ENCODE measurements around the gene PICALM. TPM values are rescaled to one million over a fixed set of nuclear protein-coding genes. Genes with fewer than 3 reads are reported as not detected.

Gene PICALM
- total and polyA plus RNA-seq, 10 of the 15 experiments (the other 5 are each of a cell fraction or from before 2014, with no cell fraction given) = 4.3 to 150 (median 41.8) TPM

DNA sequence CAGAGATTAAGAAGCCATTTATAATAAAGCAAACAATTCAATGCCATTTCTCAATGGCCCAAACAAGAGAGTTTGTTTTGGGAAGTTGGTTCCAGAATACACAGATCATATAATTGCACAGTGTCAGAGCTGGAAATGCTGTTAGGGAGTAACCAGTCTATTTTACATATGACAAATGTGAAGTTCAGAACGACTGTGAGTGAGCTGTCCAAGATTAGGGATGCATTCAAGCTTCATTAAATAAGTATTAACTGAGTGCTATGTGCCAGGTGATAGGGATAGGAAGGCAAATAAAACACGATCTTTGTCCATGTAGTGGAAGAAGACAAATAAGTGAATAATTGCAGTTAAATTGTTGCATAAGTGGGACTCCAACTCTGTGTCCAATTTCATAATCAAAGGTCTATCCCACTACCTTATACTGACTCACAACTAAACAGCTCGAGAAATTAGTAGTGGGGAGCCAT lies 33.1 kb upstream of the PICALM start:
- RAD21 ChIA-PET (ENCODE audit: unreplicated experiment) = interaction anchor here (1.3 to 1.5 kb wide), 2 partner anchors 32 to 61 kb away, joined by 3 to 5 read pairs; partner anchors contain the start of gene PICALM
- Histone ChIP-seq H3K4me1 (ENCODE audit: control insufficient read depth, insufficient read depth, low read length) (no peaks in the 10 kb centered on the region), H3K27me3 (replicated peaks in 1 of 2; ENCODE audit: control insufficient read depth in 2 of 2, insufficient read depth in 2 of 2, low read length in 1 of 2) (no peaks in the 10 kb centered on the region), H3K4me3 (no peak overlapping the region), H4K20me1 (ENCODE audit: control insufficient read depth, insufficient read depth) (no peaks in the 10 kb centered on the region), H3K9ac (ENCODE audit: control insufficient read depth, insufficient read depth, low read length) (no peak overlapping the region), H3K4me2 (ENCODE audit: control insufficient read depth, insufficient read depth) (no peak overlapping the region), H3K79me2 (ENCODE audit: control insufficient read depth, insufficient read depth, low read length) (no peaks in the 10 kb centered on the region), H3K27ac (ENCODE audit: control insufficient read depth, insufficient read depth) (no peak overlapping the region), H2AFZ (ENCODE audit: control insufficient read depth, low read depth, low read length) (no peak overlapping the region), H3K36me3 (ENCODE audit: control insufficient read depth in 2 of 2, insufficient read depth in 2 of 2, low read length in 1 of 2) (no peaks in the 10 kb centered on the region), H3K9me3 (replicated peaks; ENCODE audit: control insufficient read depth, insufficient read depth, low read length) (no peaks in the 10 kb centered on the region)
- 11% methylated on average over 3 of the region's 3 CpGs for WGBS (ENCODE audit: insufficient coverage, insufficient replicate concordance, low lambda C conversion rate, missing lambda C conversion rate)
- intact Hi-C loops (cut with micrococcal nuclease; ENCODE audit: unreplicated experiment) = no loop called here
- ATAC-seq (no peak), DNase-seq (ENCODE audit: low read depth, low spot score) (no peak), FAIRE-seq (no peak)
- SMC1A ChIA-PET (ENCODE audit: uncharacterized antibody, unreplicated experiment) = interaction anchor here (1.1 to 1.8 kb wide), 5 partner anchors 14 to 61 kb away, joined by 3 to 8 read pairs (median 5); no protein-coding TSS in a partner anchor
- BruUV-seq (replicated peaks) = no TSS peak
- TF ChIP-seq ZNF384 (IDR thresholded peaks at IDR 0.05; ENCODE audit: borderline replicate concordance, low read depth, low read length) (no peak), TCF12 (IDR thresholded peaks at IDR 0.05; ENCODE audit: low read depth, low read length) (no peak), SMARCA5 (IDR thresholded peaks at IDR 0.05) (no peak), ATF7 (IDR thresholded peaks at IDR 0.05; ENCODE audit: low read depth) (no peak), SUZ12 (IDR thresholded peaks at IDR 0.05; ENCODE audit: unreplicated experiment) (no peak), SMC3 (IDR thresholded peaks at IDR 0.05; ENCODE audit: borderline replicate concordance, low read length) (no peak), GATAD2B (conservative IDR thresholded peaks at IDR 0.05; ENCODE audit: low read depth) (no peak), EGR1 (IDR thresholded peaks at IDR 0.05; ENCODE audit: borderline replicate concordance in 1 of 2, low read depth in 2 of 2, low read length in 2 of 2) (no peak)
- TF ChIP-seq, protein P1, sequence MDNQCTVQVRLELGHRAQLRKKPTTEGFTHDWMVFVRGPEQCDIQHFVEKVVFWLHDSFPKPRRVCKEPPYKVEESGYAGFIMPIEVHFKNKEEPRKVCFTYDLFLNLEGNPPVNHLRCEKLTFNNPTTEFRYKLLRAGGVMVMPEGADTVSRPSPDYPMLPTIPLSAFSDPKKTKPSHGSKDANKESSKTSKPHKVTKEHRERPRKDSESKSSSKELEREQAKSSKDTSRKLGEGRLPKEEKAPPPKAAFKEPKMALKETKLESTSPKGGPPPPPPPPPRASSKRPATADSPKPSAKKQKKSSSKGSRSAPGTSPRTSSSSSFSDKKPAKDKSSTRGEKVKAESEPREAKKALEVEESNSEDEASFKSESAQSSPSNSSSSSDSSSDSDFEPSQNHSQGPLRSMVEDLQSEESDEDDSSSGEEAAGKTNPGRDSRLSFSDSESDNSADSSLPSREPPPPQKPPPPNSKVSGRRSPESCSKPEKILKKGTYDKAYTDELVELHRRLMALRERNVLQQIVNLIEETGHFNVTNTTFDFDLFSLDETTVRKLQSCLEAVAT (IDR thresholded peaks at IDR 0.05) = no peak
- TF ChIP-seq, protein P2, sequence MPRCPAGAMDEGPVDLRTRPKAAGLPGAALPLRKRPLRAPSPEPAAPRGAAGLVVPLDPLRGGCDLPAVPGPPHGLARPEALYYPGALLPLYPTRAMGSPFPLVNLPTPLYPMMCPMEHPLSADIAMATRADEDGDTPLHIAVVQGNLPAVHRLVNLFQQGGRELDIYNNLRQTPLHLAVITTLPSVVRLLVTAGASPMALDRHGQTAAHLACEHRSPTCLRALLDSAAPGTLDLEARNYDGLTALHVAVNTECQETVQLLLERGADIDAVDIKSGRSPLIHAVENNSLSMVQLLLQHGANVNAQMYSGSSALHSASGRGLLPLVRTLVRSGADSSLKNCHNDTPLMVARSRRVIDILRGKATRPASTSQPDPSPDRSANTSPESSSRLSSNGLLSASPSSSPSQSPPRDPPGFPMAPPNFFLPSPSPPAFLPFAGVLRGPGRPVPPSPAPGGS (IDR thresholded peaks at IDR 0.05; ENCODE audit: borderline replicate concordance, insufficient read depth, low read depth, low read length, poor library complexity, severe bottlenecking) = no peak
- TF ChIP-seq, protein P3, sequence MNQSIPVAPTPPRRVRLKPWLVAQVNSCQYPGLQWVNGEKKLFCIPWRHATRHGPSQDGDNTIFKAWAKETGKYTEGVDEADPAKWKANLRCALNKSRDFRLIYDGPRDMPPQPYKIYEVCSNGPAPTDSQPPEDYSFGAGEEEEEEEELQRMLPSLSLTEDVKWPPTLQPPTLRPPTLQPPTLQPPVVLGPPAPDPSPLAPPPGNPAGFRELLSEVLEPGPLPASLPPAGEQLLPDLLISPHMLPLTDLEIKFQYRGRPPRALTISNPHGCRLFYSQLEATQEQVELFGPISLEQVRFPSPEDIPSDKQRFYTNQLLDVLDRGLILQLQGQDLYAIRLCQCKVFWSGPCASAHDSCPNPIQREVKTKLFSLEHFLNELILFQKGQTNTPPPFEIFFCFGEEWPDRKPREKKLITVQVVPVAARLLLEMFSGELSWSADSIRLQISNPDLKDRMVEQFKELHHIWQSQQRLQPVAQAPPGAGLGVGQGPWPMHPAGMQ (IDR thresholded peaks at IDR 0.05; ENCODE audit: borderline replicate concordance) = no peak
- TF ChIP-seq, protein P4, sequence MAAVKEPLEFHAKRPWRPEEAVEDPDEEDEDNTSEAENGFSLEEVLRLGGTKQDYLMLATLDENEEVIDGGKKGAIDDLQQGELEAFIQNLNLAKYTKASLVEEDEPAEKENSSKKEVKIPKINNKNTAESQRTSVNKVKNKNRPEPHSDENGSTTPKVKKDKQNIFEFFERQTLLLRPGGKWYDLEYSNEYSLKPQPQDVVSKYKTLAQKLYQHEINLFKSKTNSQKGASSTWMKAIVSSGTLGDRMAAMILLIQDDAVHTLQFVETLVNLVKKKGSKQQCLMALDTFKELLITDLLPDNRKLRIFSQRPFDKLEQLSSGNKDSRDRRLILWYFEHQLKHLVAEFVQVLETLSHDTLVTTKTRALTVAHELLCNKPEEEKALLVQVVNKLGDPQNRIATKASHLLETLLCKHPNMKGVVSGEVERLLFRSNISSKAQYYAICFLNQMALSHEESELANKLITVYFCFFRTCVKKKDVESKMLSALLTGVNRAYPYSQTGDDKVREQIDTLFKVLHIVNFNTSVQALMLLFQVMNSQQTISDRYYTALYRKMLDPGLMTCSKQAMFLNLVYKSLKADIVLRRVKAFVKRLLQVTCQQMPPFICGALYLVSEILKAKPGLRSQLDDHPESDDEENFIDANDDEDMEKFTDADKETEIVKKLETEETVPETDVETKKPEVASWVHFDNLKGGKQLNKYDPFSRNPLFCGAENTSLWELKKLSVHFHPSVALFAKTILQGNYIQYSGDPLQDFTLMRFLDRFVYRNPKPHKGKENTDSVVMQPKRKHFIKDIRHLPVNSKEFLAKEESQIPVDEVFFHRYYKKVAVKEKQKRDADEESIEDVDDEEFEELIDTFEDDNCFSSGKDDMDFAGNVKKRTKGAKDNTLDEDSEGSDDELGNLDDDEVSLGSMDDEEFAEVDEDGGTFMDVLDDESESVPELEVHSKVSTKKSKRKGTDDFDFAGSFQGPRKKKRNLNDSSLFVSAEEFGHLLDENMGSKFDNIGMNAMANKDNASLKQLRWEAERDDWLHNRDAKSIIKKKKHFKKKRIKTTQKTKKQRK (IDR thresholded peaks at IDR 0.05; ENCODE audit: low read depth, low read length) = no peak
- TF ChIP-seq, protein P5, sequence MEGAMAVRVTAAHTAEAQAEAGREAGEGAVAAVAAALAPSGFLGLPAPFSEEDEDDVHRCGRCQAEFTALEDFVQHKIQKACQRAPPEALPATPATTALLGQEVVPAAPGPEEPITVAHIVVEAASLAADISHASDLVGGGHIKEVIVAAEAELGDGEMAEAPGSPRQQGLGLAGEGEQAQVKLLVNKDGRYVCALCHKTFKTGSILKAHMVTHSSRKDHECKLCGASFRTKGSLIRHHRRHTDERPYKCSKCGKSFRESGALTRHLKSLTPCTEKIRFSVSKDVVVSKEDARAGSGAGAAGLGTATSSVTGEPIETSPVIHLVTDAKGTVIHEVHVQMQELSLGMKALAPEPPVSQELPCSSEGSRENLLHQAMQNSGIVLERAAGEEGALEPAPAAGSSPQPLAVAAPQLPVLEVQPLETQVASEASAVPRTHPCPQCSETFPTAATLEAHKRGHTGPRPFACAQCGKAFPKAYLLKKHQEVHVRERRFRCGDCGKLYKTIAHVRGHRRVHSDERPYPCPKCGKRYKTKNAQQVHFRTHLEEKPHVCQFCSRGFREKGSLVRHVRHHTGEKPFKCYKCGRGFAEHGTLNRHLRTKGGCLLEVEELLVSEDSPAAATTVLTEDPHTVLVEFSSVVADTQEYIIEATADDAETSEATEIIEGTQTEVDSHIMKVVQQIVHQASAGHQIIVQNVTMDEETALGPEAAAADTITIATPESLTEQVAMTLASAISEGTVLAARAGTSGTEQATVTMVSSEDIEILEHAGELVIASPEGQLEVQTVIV (IDR thresholded peaks at IDR 0.05; ENCODE audit: borderline replicate concordance, partially characterized antibody) = no peak
- in situ Hi-C loops (cut with MboI) = no loop called here
- CTCF ChIA-PET = interaction anchor here (1.6 kb wide), 1 partner anchor 13 kb away, joined by 3 read pairs; no protein-coding TSS in a partner anchor
- POLR2A ChIA-PET = interaction anchor here (0.9 kb wide), 1 partner anchor 14 kb away, joined by 3 read pairs; no protein-coding TSS in a partner anchor

Measured in GM12878 (cell line).